Right renal pelvis (tissue), 4 donors: ENCODE results near the gene GPR3. TPM values are rescaled to one million over a fixed set of nuclear protein-coding genes. Genes with fewer than 3 reads are reported as not detected.

Experiments used
- polyA plus RNA-seq, 4 donors: library from polyadenylated mRNA; unstranded; fragments of 120-200 nt; gene quantifications; one replicate each; pipeline ENCODE4 v1.2.1, GENCODE V29; 2013; ENCODE audit not compliant: insufficient read length in 4 of 4

GPR3 gene
- polyA plus RNA-seq, 4 donors: 0.91 to 1.0 (median 1.0) TPM

Other genes starting within 250 kb of the GPR3 start
- 10 to 100 TPM; 23.4 to 32.1 (median 25.0) TPM for gene SLC9A1, start 237.5 kb upstream of the GPR3 start, polyA plus RNA-seq
- gene WDTC1, start 158.0 kb upstream of the GPR3 start, polyA plus RNA-seq: 10 to 100 TPM; 40.8 to 51.9 (median 44.9) TPM
- 10 to 100 TPM; 40.5 to 46.0 (median 42.5) TPM for gene TMEM222, start 70.5 kb upstream of the GPR3 start, polyA plus RNA-seq
- 10 to 100 TPM in 2 of 4 donors, 1 to 10 TPM in 2; 8.2 to 16.0 (median 10.5) TPM for gene SYTL1, start 50.6 kb upstream of the GPR3 start, polyA plus RNA-seq
- gene MAP3K6, start 25.7 kb upstream of the GPR3 start, polyA plus RNA-seq: 10 to 100 TPM in 1 of 4 donors, 1 to 10 TPM in 3; 6.8 to 10.1 (median 9.6) TPM
- 1 to 10 TPM; 1.6 to 3.1 (median 2.2) TPM for gene FCN3, start 17.8 kb upstream of the GPR3 start, polyA plus RNA-seq
- under 1 TPM; 0.14 to 0.42 (median 0.23) TPM for gene CD164L2, start 9.3 kb upstream of the GPR3 start, polyA plus RNA-seq
- gene WASF2, start 97.5 kb downstream of the GPR3 start, polyA plus RNA-seq: 100 to 1,000 TPM; 121 to 141 (median 136) TPM
- gene AHDC1, start 211.5 kb downstream of the GPR3 start, polyA plus RNA-seq: 10 to 100 TPM; 39.4 to 51.5 (median 46.8) TPM
- 1 to 10 TPM; 1.4 to 2.1 (median 1.8) TPM for gene FGR, start 242.6 kb downstream of the GPR3 start, polyA plus RNA-seq